CD4-positive, CD25-positive, alpha-beta regulatory T cell (primary cell): ENCODE results near the gene GPD1L. TPM values are rescaled to one million over a fixed set of nuclear protein-coding genes. Genes with fewer than 3 reads are reported as not detected.

Experiments used
- ATAC-seq, 2 donors: fragments of 150-1000 bp; cut with Tn5 transposase; one replicate each; pipeline ENCODE4 v1.10.0; 2021; ENCODE audit warnings: low read depth in 2 of 2, moderate number of reproducible peaks in 2 of 2, moderate library complexity in 1 of 2
- DNase-seq, 3 donors: peaks; one replicate each; pipeline versions ENCODE4 v3.0.0 to v3.0.0-alpha.2; 2012 to 2022; ENCODE audit warnings: mixed read lengths in 1 of 3
- H3K27ac ChIP-seq: one replicate; pipeline ENCODE4 v1.7.0; 2013; ENCODE audit warnings: mild to moderate bottlenecking, low read length; ENCODE audit not compliant: insufficient read depth, poor library complexity, severe bottlenecking
- H3K27me3 ChIP-seq: one replicate; pipeline ENCODE4 v1.7.0; 2013; ENCODE audit warnings: low read length; ENCODE audit not compliant: control insufficient read depth, insufficient read depth
- H3K36me3 ChIP-seq: one replicate; pipeline ENCODE4 v1.7.0; 2013; ENCODE audit warnings: mild to moderate bottlenecking, low read length, moderate library complexity; ENCODE audit not compliant: control insufficient read depth, insufficient read depth
- H3K4me1 ChIP-seq: 2 replicates; pipeline ENCODE4 v1.7.0; 2013; ENCODE audit warnings: mild to moderate bottlenecking, low read length; ENCODE audit not compliant: insufficient read depth, control insufficient read depth, poor library complexity, severe bottlenecking
- H3K4me3 ChIP-seq: one replicate; pipeline ENCODE4 v1.7.0; 2013; ENCODE audit warnings: low read depth, mild to moderate bottlenecking, low read length, moderate library complexity
- H3K9me3 ChIP-seq, 2 experiments: 1 replicate in 1 of 2; 2 replicates in 1 of 2; pipeline ENCODE4 v1.7.0; 2013; ENCODE audit warnings: low read length in 2 of 2, mild to moderate bottlenecking in 1 of 2, moderate library complexity in 1 of 2; ENCODE audit not compliant: control insufficient read depth in 2 of 2
- H3K27ac Mint-ChIP-seq, 3 donors: one replicate each; pipeline ENCODE4 v1.8.0; 2020 to 2022; ENCODE audit warnings: mild to moderate bottlenecking in 3 of 3, mixed read lengths in 3 of 3, moderate library complexity in 2 of 3
- H3K27me3 Mint-ChIP-seq: one replicate; pipeline ENCODE4 v1.8.0; 2022; ENCODE audit warnings: mild to moderate bottlenecking, mixed read lengths
- H3K36me3 Mint-ChIP-seq: one replicate; pipeline ENCODE4 v1.8.0; 2020; ENCODE audit warnings: mixed read lengths
- H3K4me1 Mint-ChIP-seq, 4 donors: one replicate each; pipeline ENCODE4 v1.8.0; 2020 to 2022; ENCODE audit warnings: mixed read lengths in 4 of 4, mild to moderate bottlenecking in 1 of 4
- H3K4me3 Mint-ChIP-seq, 4 donors: one replicate each; pipeline ENCODE4 v1.8.0; 2020 to 2022; ENCODE audit warnings: mild to moderate bottlenecking in 4 of 4, mixed read lengths in 4 of 4, moderate library complexity in 3 of 4
- H3K9me3 Mint-ChIP-seq, 7 donors: one replicate each; pipeline ENCODE4 v1.8.0; 2020 to 2022; ENCODE audit warnings: mixed read lengths in 7 of 7, mild to moderate bottlenecking in 3 of 7, moderate library complexity in 2 of 7
- polyA plus RNA-seq, 4 donors: library from polyadenylated mRNA; unstranded; fragments of 300-500 nt; fragmentation: Illumina TruSeq; gene quantifications; one replicate each; pipeline ENCODE4 v1.2.3, GENCODE V29; 2021
- total RNA-seq: library from RNA; stranded (reverse); gene quantifications from one replicate; pipeline ENCODE4 v1.2.3, GENCODE V29; 2022

GPD1L gene
- total and polyA plus RNA-seq, 5 donors from 2014 or later: 19.5 to 30.3 (median 26.4) TPM

GRCh38 chr3:32137870-32138269, 31.4 kb downstream of the GPD1L start:
- no peaks in the 10 kb centered on the region for H3K9me3 ChIP-seq
- H3K4me3 ChIP-seq: no peak overlapping the region
- no peak overlapping the region for H3K27ac ChIP-seq
- Mint-ChIP-seq H3K4me3 (peak overlapping the region in 2 of 4 donors; percentile 17 to 19), H3K36me3 (peaks cover 32% of the 10 kb centered on the region), H3K4me1 (peaks cover 0 to 30% (median 28%) of the 10 kb centered on the region in 4 donors), H3K27ac (peak overlapping the region in 2 of 3 donors; percentile 56 to 83), H3K9me3 (no peaks in the 10 kb centered on the region), H3K27me3 (no peaks in the 10 kb centered on the region)
- peaks cover 23% of the 10 kb centered on the region for H3K36me3 ChIP-seq
- no peaks in the 10 kb centered on the region for H3K27me3 ChIP-seq
- ATAC-seq (no peak), DNase-seq (no peak)
- H3K4me1 ChIP-seq: peaks cover 14% of the 10 kb centered on the region

GRCh38 chr3:32138545-32139104, 32.2 kb downstream of the GPD1L start:
- H3K4me1 ChIP-seq: peaks cover 14% of the 10 kb centered on the region
- H3K9me3 Mint-ChIP-seq: no peaks in the 10 kb centered on the region
- H3K4me3 ChIP-seq: no peak overlapping the region
- no peaks in the 10 kb centered on the region for H3K27me3 ChIP-seq
- H3K36me3 ChIP-seq: peaks cover 23% of the 10 kb centered on the region
- peaks cover 0 to 30% (median 28%) of the 10 kb centered on the region in 4 donors for H3K4me1 Mint-ChIP-seq
- H3K27ac Mint-ChIP-seq: peak overlapping the region in 2 of 3 donors; percentile 51 to 83
- ATAC-seq: no peak
- no peak overlapping the region for H3K4me3 Mint-ChIP-seq
- H3K27ac ChIP-seq: no peak overlapping the region
- H3K9me3 ChIP-seq: no peaks in the 10 kb centered on the region
- no peak for DNase-seq
- peaks cover 35% of the 10 kb centered on the region for H3K36me3 Mint-ChIP-seq
- no peaks in the 10 kb centered on the region for H3K27me3 Mint-ChIP-seq

- ATAC-seq: no peak
- H3K9me3 Mint-ChIP-seq: peaks cover 0 to 3% (median 0%) of the 10 kb centered on the region in 7 donors
- Histone ChIP-seq H3K36me3 (peaks cover 18% of the 10 kb centered on the region), H3K4me1 (peaks cover 14% of the 10 kb centered on the region), H3K4me3 (no peak overlapping the region), H3K27me3 (no peaks in the 10 kb centered on the region), H3K9me3 (no peaks in the 10 kb centered on the region), H3K27ac (no peak overlapping the region)
- peak overlapping the region in 1 of 3 donors; percentile 85 for H3K27ac Mint-ChIP-seq
- H3K4me3 Mint-ChIP-seq: no peak overlapping the region
- H3K4me1 Mint-ChIP-seq: peaks cover 0 to 26% (median 25%) of the 10 kb centered on the region in 4 donors
- no peaks in the 10 kb centered on the region for H3K27me3 Mint-ChIP-seq
- no peak for DNase-seq
- peaks cover 36% of the 10 kb centered on the region for H3K36me3 Mint-ChIP-seq
Measured at GRCh38 chr3:32140943-32141342, 34.5 kb downstream of the GPD1L start.

- peak in 1 of 2 donors; percentile 52 for ATAC-seq
- Mint-ChIP-seq H3K4me1 (peaks cover 0 to 16% (median 10%) of the 10 kb centered on the region in 4 donors), H3K27me3 (no peaks in the 10 kb centered on the region), H3K36me3 (peaks cover 48% of the 10 kb centered on the region), H3K9me3 (peaks cover 0 to 3% (median 0%) of the 10 kb centered on the region in 7 donors), H3K4me3 (no peak overlapping the region), H3K27ac (peak overlapping the region in 1 of 3 donors; percentile 83)
- H3K27ac ChIP-seq: no peak overlapping the region
- H3K4me1 ChIP-seq: no peaks in the 10 kb centered on the region
- DNase-seq: peak; percentile 32 to 73 (median 64)
- H3K9me3 ChIP-seq: no peaks in the 10 kb centered on the region
- no peak overlapping the region for H3K4me3 ChIP-seq
- H3K36me3 ChIP-seq: peaks cover 38% of the 10 kb centered on the region
- H3K27me3 ChIP-seq: no peaks in the 10 kb centered on the region
Measured at GRCh38 chr3:32143849-32144757, 37.7 kb downstream of the GPD1L start.

- ATAC-seq: no peak
- no peak overlapping the region for H3K4me3 ChIP-seq
- H3K4me3 Mint-ChIP-seq: no peak overlapping the region
- H3K9me3 Mint-ChIP-seq: peaks cover 0 to 3% (median 0%) of the 10 kb centered on the region in 7 donors
- H3K36me3 ChIP-seq: peaks cover 44% of the 10 kb centered on the region
- H3K4me1 ChIP-seq: no peaks in the 10 kb centered on the region
- no peak for DNase-seq
- H3K36me3 Mint-ChIP-seq: peaks cover 52% of the 10 kb centered on the region
- H3K27me3 Mint-ChIP-seq: no peaks in the 10 kb centered on the region
- H3K27ac Mint-ChIP-seq: peak overlapping the region; percentile 3 to 57 (median 54)
- H3K9me3 ChIP-seq: no peaks in the 10 kb centered on the region
- peaks cover 0 to 11% (median 9%) of the 10 kb centered on the region in 4 donors for H3K4me1 Mint-ChIP-seq
- H3K27ac ChIP-seq: no peak overlapping the region
- H3K27me3 ChIP-seq: no peaks in the 10 kb centered on the region
Measured at GRCh38 chr3:32146746-32147211, 40.4 kb downstream of the GPD1L start.

GRCh38 chr3:32147509-32147908, 41.1 kb downstream of the GPD1L start:
- Histone ChIP-seq H3K9me3 (no peaks in the 10 kb centered on the region), H3K27me3 (no peaks in the 10 kb centered on the region), H3K4me3 (no peak overlapping the region), H3K36me3 (peaks cover 49% of the 10 kb centered on the region), H3K4me1 (no peaks in the 10 kb centered on the region), H3K27ac (no peak overlapping the region)
- peaks cover 59% of the 10 kb centered on the region for H3K36me3 Mint-ChIP-seq
- no peak overlapping the region for H3K27ac Mint-ChIP-seq
- no peaks in the 10 kb centered on the region for H3K27me3 Mint-ChIP-seq
- peaks cover 0 to 11% (median 9%) of the 10 kb centered on the region in 4 donors for H3K4me1 Mint-ChIP-seq
- peaks cover 0 to 3% (median 0%) of the 10 kb centered on the region in 7 donors for H3K9me3 Mint-ChIP-seq
- ATAC-seq (no peak), DNase-seq (no peak)
- no peak overlapping the region for H3K4me3 Mint-ChIP-seq

GRCh38 chr3:32147933-32148332, 41.5 kb downstream of the GPD1L start:
- peaks cover 53% of the 10 kb centered on the region for H3K36me3 ChIP-seq
- no peak overlapping the region for H3K4me3 Mint-ChIP-seq
- ATAC-seq: no peak
- H3K27me3 Mint-ChIP-seq: no peaks in the 10 kb centered on the region
- no peak overlapping the region for H3K27ac Mint-ChIP-seq
- peaks cover 0 to 3% (median 0%) of the 10 kb centered on the region in 7 donors for H3K9me3 Mint-ChIP-seq
- no peak overlapping the region for H3K4me3 ChIP-seq
- no peaks in the 10 kb centered on the region for H3K27me3 ChIP-seq
- H3K9me3 ChIP-seq: no peaks in the 10 kb centered on the region
- no peak for DNase-seq
- no peak overlapping the region for H3K27ac ChIP-seq
- no peaks in the 10 kb centered on the region for H3K4me1 ChIP-seq
- H3K4me1 Mint-ChIP-seq: peaks cover 0 to 11% (median 9%) of the 10 kb centered on the region in 4 donors
- peaks cover 61% of the 10 kb centered on the region for H3K36me3 Mint-ChIP-seq
